Upper lobe of left lung (tissue), 4 donors: Measurements from ENCODE around the gene DLX4.

Experiments
- CTCF ChIP-seq, 6 experiments: fragments of 450-650 bp in 4 of 6; fragments of 200-600 bp in 2 of 6; sonication (generic) in 2 of 6; IDR thresholded peaks; one replicate each; pipeline ENCODE4 v1.5.1; 2016 to 2019; ENCODE audit warnings: antibody characterized with exemption in 6 of 6
- EP300 ChIP-seq, 4 donors: sonication (generic); formaldehyde crosslinking; IDR thresholded peaks; one replicate each; pipeline ENCODE4 v1.5.1; 2017; ENCODE audit warnings: antibody characterized with exemption in 4 of 4, control low read depth in 2 of 4
- POLR2AphosphoS5 ChIP-seq, 2 donors: sonication (generic); formaldehyde crosslinking; IDR thresholded peaks; one replicate each; pipeline ENCODE4 v1.5.1; 2017; ENCODE audit warnings: antibody characterized with exemption in 2 of 2

- TF ChIP-seq CTCF (IDR thresholded peaks at IDR 0.05) (no peak), EP300 (IDR thresholded peaks at IDR 0.05) (no peak), POLR2AphosphoS5 (IDR thresholded peaks at IDR 0.05) (no peak)
Observed at GRCh38 chr17:49990331-49990730, 21.3 kb downstream of the DLX4 start.
